H7 (cell line): ENCODE data around the gene FOXC1. TPM values are rescaled to one million over a fixed set of nuclear protein-coding genes. Genes with fewer than 3 reads are reported as not detected.

ENCODE experiments used
- DNase-seq: peaks from one replicate; pipeline ENCODE4 v3.0.0; 2012
- H3K27me3 ChIP-seq: 2 replicates; pipeline ENCODE4 v1.6.0; 2011; ENCODE audit warnings: mild to moderate bottlenecking, low read length; ENCODE audit not compliant: control insufficient read depth, insufficient read depth
- H3K36me3 ChIP-seq: replicated peaks from 2 replicates; pipeline ENCODE4 v1.5.1; 2011; ENCODE audit warnings: low read length; ENCODE audit not compliant: control insufficient read depth, insufficient read depth
- H3K4me3 ChIP-seq: 2 replicates; pipeline ENCODE4 v1.5.1; 2011; ENCODE audit warnings: low read depth, mild to moderate bottlenecking, control low read depth, low read length, moderate library complexity; ENCODE audit not compliant: insufficient read depth
- total RNA-seq: library from RNA; depleted of rRNA; stranded (reverse); fragments of >200 nt; shearing (Covaris generic); gene quantifications from 2 replicates; pipeline ENCODE4 v1.2.3, GENCODE V29; 2014

FOXC1 gene
- total RNA-seq, 1 experiment from 2014 or later = 3.7 TPM

DNA sequence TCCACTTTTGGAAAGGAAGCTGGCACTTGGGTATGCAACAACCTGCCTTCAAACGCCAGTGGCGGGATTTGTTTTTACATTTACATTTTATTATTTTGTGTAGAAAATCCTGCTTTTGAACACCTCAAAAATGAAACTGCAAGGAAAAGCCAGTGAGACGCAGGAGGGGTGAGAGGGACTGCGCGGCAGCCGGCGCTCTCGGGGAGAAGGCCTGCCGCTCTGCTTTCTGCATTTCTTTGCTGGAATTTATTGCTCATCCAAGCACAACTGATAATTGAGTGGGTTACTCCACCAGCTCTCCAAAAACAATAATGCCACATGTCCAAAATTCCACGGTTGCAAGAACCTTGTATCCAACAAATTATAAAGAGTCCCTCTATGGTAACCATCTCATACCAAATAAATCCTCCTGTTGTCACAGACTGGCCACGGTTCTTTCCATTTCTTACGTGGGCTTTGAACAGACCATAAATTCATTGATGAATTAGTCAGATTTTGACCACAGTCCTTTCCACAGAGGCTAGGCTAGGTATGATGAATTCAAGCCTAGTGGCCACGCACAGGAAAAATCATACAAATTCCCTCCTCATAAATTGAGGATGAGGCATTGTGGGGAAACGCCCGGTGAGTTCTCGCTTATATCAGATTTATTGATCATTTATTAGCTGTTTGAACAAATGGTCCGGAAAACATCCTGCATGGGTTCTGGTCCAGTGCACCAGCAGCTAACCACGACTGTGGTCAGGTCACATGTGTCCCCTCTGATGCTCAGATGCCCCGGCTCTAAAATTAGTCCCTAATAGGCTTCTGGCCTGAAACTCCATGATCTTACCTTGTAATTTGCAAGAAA is 31.6 kb upstream of the FOXC1 start:
- no peaks in the 10 kb centered on the region for H3K27me3 ChIP-seq
- DNase-seq = no peak
- H3K4me3 ChIP-seq = no peak overlapping the region
- no peaks in the 10 kb centered on the region for H3K36me3 ChIP-seq

DNA sequence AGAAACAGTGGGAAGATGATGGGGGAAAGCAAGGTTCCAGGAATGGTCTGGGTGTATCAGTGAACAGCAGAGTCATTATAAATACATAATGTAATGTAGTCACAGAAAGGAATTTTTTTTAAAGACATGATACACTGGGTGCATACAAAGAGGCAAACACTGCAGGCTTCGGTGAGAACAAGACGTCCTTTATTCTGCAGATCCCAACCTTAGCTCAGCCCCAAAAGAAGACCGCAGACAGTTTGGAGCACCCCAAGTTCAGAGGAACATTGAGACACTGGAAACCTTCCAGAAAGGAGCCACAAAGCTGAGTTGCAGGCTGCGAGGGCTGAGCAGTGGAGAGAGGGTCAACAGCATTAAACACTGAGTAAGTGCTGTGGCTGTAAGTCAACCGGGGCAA is 30.6 kb upstream of the FOXC1 start:
- H3K36me3 ChIP-seq = no peaks in the 10 kb centered on the region
- DNase-seq = no peak

DNA sequence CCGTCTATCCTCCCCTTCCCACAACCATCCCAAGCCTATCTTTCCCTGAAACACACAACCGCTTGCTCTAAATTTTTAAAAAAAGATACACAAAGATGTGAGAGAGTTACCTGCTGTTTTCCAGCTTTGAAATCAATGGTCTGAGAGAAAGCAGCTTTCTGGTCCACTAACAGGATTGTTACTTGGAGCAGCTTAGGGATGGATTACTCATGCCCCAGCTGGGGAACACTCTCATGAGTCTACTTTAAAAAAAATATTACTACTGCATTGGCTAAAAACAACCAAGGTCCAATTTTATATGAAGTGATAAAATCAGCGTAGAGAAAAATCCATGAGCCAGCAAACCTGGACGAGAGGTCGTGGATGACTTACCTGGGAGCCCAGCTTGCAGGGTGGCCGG is 29.6 kb upstream of the FOXC1 start:
- no peaks in the 10 kb centered on the region for H3K36me3 ChIP-seq
- no peak for DNase-seq
- no peak overlapping the region for H3K4me3 ChIP-seq
- no peaks in the 10 kb centered on the region for H3K27me3 ChIP-seq

More for the DNA sequence above, 30.6 kb upstream of the FOXC1 start:
- Histone ChIP-seq H3K27me3 (no peaks in the 10 kb centered on the region), H3K4me3 (no peak overlapping the region)

DNA sequence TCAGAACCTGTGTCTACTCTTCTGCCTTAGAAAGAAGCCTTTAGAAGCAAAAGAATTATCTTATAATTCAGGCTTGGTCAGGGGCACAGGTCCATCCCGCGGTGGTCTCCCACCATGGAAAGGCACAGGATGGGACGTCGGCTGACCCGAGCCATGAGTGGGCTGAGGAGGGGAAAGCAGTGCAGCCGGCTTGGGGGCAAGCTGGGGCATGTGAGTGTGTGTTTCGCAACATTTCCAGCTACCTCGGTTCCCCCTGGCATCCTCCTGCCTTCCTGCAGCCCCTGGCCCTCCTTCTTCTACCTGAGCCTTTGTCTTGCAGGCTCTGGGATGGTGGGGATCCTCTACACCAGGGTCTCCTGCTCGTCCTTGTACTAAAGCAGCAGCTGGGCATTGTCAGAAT is 29.1 kb upstream of the FOXC1 start:
- H3K36me3 ChIP-seq = no peaks in the 10 kb centered on the region
- DNase-seq = no peak
- no peak overlapping the region for H3K4me3 ChIP-seq
- no peaks in the 10 kb centered on the region for H3K27me3 ChIP-seq

DNA sequence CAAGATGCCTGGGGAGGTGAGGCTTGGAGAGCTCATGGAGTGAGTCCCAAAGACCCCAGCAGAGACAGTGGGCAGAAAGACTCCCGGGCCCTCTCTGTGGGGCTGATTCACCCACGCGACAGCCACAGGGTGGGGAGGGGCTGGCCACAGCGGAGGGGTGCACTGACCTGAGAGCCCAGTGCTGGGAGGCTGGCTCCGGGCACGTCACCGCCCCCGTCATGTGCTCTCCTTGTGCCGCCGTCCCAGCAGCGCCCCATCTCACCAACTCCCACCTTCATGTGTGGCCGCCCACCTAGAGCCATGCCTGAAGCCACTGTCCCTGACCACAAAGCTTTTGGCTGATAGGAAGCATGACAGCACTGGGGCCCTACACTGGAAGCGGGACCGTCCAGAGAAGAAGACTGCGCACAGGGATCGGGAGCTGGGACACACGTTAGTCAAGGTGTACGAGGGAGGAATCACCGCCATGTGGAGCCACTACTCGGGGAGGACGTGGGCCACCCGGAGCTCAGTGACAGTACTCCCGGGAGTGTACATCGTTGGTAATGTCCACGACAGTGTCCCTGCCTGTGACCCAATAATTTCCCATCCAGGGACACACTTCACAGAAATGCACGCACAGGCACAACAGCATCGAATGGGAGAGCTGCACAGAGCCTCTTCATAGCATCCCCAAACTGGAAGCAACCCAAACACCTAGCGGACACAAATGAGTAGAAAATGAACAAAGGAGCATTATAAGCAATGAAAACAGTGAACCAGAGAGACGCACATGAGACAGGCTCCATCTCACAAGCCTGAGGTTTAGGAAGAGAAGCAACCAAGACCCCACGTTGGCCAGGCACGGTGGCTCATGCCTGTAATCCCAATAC is 28.4 kb upstream of the FOXC1 start:
- no peak overlapping the region for H3K4me3 ChIP-seq
- H3K36me3 ChIP-seq = no peaks in the 10 kb centered on the region
- H3K27me3 ChIP-seq = no peaks in the 10 kb centered on the region
- no peak for DNase-seq

DNA sequence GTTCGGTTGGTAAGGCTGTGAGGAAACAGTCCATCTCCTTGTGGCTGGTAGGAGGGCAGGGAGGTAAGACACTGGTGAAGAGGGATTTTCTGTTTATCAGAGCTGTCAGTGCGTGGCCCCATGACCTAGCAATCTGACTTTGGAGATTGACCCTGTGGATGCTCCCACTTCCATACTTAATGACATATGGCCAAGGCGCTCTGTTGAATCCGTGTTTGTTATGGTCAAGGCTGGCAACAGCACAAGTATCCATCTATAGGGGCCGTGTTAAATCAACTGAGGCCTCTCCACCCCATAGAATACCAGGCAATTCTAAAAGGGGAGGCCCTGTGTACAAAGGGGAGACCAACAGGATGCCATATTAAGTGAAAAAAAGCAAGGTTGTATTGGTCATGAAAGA is 25.6 kb upstream of the FOXC1 start:
- no peak for DNase-seq
- Histone ChIP-seq H3K36me3 (no peaks in the 10 kb centered on the region), H3K4me3 (no peak overlapping the region), H3K27me3 (no peaks in the 10 kb centered on the region)

DNA sequence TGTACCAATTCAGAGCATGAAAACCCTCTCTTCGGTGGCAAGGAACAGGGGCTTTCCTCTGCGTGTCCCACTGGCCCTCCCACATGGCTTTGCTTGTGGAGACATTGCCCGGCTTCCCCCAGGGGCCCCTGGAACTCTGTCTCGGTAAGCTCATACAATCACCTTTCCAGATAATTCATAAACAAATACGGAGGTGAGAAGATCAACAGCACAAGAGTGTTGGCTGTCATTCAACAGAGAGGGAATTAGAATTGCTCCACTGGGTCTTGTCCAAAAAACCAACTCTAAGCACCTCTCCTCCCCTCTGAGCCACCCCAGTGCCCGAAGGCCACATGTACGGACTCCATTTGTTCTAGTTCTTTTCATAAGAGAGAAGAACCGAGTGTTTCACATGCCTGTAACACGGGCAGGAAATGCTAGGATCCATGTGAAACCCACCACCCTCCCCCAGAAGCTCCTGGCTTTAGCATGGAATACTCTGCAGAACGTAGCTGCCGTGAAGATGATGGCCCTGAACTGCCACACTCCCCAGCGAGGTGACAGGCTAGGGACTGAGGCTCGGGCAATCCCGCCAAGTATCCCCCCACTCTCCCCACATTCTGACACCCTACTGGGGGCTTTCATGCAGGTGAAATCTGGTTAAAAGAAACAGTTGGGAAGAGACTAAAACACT is 24.6 kb upstream of the FOXC1 start:
- no peaks in the 10 kb centered on the region for H3K27me3 ChIP-seq
- no peak overlapping the region for H3K4me3 ChIP-seq
- no peak for DNase-seq
- H3K36me3 ChIP-seq = no peaks in the 10 kb centered on the region

DNA sequence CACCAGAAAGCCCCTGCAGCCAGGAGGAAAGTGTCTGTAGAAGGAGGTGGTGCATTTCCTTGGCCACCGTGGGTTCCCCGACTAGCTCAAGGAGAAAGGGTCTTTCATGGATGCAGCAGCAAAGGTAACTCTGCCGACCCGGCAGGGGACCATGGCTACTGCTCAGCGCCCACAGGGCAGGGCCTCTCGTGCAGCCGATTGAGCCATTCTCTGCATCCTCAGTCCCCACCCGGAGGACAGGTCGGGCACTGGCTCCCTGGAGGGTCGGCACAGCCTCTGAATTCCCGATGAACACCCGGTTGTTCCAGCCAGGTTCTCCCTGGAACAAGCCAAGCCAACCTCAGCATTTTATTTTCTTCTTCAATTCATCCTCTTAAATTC is 24.1 kb upstream of the FOXC1 start:
- H3K4me3 ChIP-seq = no peak overlapping the region
- H3K27me3 ChIP-seq = no peaks in the 10 kb centered on the region
- no peak for DNase-seq
- no peaks in the 10 kb centered on the region for H3K36me3 ChIP-seq

DNA sequence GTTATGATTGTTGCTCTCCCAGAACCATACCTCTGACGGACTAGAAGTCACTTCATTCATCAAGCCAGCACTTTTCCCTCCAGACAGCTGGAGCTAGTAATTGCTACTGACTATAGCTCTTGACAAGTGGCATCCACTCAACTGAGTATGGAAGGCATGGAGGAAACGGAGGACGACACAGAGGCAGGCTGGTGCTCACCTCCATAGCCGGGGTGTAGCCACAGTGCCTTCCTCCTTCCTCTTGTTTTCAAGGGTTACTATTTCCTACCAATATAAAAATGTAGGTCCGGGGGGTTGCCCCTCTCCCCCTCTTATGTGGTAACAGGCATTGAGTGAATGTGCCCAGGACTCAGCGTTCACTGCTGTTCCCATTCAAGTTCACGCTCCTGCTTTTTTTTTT is 23.5 kb upstream of the FOXC1 start:
- Histone ChIP-seq H3K36me3 (no peaks in the 10 kb centered on the region), H3K27me3 (no peaks in the 10 kb centered on the region), H3K4me3 (no peak overlapping the region)
- DNase-seq = no peak

DNA sequence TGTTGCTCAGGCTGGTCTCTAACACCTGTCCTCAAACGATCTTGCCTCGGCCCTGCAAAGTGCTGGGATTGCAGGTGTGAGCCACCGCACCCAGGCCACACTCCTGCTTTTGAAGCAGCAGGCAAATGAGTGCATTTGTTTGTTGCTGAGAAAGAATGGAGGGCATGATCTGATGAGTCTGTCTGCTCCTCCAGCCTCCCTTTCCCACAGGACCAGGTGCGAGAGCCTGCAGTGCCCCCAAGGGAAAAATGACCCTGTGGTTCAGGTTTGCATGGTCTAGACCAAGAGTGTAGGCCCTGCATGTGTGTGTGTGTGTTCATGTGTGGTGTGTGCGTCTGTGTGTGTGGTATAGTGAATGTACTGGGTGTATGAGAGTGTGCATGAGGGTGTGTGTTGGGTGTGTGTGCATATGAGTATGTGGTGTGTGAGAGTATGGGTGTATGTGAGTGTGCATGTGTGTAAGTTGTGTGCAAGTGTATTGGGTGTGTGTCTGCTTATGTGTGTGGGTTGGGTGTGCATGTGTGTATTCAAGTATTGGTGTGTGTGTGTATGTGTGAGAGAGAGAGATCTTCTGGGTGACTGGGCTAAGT is 22.8 kb upstream of the FOXC1 start:
- DNase-seq = no peak
- Histone ChIP-seq H3K36me3 (no peaks in the 10 kb centered on the region), H3K4me3 (no peak overlapping the region), H3K27me3 (no peaks in the 10 kb centered on the region)

DNA sequence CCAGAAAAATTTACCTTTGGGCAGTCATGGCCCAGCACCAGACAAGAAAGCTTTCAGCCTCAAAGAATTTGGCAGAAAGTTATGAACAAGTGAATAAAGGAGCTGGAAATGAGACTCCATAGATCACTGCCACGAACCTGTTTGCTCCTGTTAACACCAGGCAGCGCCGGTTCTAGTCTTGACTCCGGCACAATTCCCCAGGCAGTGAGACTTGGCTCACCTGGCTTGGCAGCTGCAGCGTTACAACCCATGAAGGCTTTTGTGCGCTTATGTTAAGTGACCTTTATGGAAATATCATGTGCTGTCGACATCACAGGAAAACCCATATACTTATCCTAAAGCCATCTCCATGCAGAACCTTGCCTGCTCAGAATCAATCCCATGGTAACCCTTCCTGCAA is 22.2 kb upstream of the FOXC1 start:
- Histone ChIP-seq H3K4me3 (no peak overlapping the region), H3K27me3 (no peaks in the 10 kb centered on the region), H3K36me3 (no peaks in the 10 kb centered on the region)
- no peak for DNase-seq

DNA sequence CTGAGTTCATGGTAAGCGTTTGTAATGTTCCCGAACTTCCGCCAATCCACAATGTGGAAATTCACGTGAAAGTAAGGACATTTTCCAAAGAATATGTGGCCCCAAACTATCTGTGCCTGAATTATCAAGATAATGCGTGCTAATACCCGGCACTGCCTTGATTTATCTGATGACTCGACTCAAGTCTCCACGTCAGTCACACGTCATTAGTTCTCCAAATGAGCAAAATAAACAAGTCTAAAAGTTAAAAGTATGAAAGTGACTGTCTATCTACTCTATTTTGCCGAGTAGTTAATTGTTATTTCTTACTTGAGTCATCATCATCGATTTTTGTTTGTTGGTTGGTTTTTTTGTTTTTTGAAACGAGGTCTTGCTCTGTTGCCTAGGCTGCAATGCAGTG is 21.7 kb upstream of the FOXC1 start:
- H3K36me3 ChIP-seq = no peaks in the 10 kb centered on the region
- DNase-seq = no peak
- H3K4me3 ChIP-seq = no peak overlapping the region
- H3K27me3 ChIP-seq = no peaks in the 10 kb centered on the region

DNA sequence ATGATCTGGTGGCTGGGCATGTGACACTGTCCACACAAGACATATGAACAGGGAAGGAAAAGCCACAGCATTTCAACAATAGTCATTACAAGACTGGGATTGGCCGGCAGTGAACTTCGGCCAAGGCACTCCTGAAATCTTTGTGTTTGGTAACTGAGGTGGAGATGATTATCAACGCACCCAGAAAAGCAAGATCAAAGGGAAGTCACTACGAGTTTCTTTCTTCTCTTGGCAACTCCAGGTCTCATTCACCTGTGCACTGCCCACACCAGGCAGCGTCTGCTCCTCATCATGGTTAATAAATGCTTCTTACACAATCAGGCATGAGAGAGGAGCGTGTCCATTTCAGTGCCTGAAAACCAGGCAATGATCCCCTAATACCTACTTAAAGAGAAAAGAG is 20.5 kb upstream of the FOXC1 start:
- Histone ChIP-seq H3K4me3 (no peak overlapping the region), H3K36me3 (no peaks in the 10 kb centered on the region), H3K27me3 (no peaks in the 10 kb centered on the region)
- no peak for DNase-seq

DNA sequence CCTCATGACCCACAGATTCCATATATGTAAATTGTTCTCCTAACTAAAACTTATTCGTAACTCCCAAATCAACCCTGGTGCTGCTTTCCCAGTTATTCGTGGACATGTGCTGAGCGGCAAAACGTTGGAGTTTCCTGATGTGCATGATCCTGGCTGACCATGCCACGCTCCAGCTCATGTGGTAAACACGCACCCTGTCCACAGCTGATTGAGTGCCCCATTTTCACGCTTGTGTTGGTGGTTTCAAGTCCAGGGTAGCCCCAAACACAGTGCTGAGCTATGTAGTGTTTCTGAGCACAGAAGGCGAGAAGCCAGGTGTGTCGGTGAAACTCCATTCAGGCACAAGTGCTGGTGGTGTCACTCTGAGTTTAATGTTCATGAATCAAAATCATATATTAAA is 19.1 kb upstream of the FOXC1 start:
- Histone ChIP-seq H3K36me3 (no peaks in the 10 kb centered on the region), H3K27me3 (no peaks in the 10 kb centered on the region)

More for the DNA sequence above, 19.1 kb upstream of the FOXC1 start:
- no peak overlapping the region for H3K4me3 ChIP-seq
- no peak for DNase-seq
